Measurements from ENCODE around the gene ADTRP. TPM values are rescaled to one million over a fixed set of nuclear protein-coding genes. Genes with fewer than 3 reads are reported as not detected.

The ADTRP gene
- total RNA-seq, 1 donor from 2014 or later: 0.68 TPM

- no peak for FAIRE-seq
- no peaks in the 10 kb centered on the region for H3K36me3 Mint-ChIP-seq (ENCODE audit: low read depth, unreplicated experiment)
- H3K27ac Mint-ChIP-seq (ENCODE audit: unreplicated experiment): peak overlapping the region; percentile 36
- Histone ChIP-seq H3K27me3 (ENCODE audit: insufficient read depth, low read length) (no peaks in the 10 kb centered on the region), H3K79me2 (ENCODE audit: insufficient read depth, low read length) (no peaks in the 10 kb centered on the region), H3K4me3 (ENCODE audit: insufficient read depth, low read depth, low read length) (no peak overlapping the region), H3K36me3 (ENCODE audit: insufficient read depth, low read length) (no peaks in the 10 kb centered on the region), H3K9ac (ENCODE audit: low read length) (no peak overlapping the region), H3K4me1 (ENCODE audit: insufficient read depth, low read length) (peaks cover 31% of the 10 kb centered on the region), H3K27ac (ENCODE audit: low read depth, low read length) (no peak overlapping the region), H3K9me3 (ENCODE audit: insufficient read depth, low read depth, low read length) (peaks cover 2% of the 10 kb centered on the region), H3K4me2 (ENCODE audit: low read length) (no peak overlapping the region), H2AFZ (ENCODE audit: low read depth, low read length) (no peak overlapping the region), H4K20me1 (ENCODE audit: insufficient read depth, low read length) (no peaks in the 10 kb centered on the region)
- no peaks in the 10 kb centered on the region for H3K27me3 Mint-ChIP-seq (ENCODE audit: low read depth, unreplicated experiment)
- peaks cover 9% of the 10 kb centered on the region for H3K9me3 Mint-ChIP-seq (ENCODE audit: unreplicated experiment)
- no peak for DNase-seq (ENCODE audit: low read depth)
- no peak overlapping the region for H3K4me3 Mint-ChIP-seq (ENCODE audit: unreplicated experiment)
- TF ChIP-seq, protein P1, sequence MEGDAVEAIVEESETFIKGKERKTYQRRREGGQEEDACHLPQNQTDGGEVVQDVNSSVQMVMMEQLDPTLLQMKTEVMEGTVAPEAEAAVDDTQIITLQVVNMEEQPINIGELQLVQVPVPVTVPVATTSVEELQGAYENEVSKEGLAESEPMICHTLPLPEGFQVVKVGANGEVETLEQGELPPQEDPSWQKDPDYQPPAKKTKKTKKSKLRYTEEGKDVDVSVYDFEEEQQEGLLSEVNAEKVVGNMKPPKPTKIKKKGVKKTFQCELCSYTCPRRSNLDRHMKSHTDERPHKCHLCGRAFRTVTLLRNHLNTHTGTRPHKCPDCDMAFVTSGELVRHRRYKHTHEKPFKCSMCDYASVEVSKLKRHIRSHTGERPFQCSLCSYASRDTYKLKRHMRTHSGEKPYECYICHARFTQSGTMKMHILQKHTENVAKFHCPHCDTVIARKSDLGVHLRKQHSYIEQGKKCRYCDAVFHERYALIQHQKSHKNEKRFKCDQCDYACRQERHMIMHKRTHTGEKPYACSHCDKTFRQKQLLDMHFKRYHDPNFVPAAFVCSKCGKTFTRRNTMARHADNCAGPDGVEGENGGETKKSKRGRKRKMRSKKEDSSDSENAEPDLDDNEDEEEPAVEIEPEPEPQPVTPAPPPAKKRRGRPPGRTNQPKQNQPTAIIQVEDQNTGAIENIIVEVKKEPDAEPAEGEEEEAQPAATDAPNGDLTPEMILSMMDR (IDR thresholded peaks at IDR 0.05; ENCODE audit: insufficient read depth, low read depth, low read length): no peak
- no peak for TF ChIP-seq EZH2 (IDR thresholded peaks at IDR 0.05; ENCODE audit: insufficient read depth, low read length)
- peaks cover 43% of the 10 kb centered on the region for H3K4me1 Mint-ChIP-seq (ENCODE audit: low read depth, unreplicated experiment)
Measured at GRCh38 chr6:11761744-11762620, 16.6 kb downstream of the ADTRP start.

DNA sequence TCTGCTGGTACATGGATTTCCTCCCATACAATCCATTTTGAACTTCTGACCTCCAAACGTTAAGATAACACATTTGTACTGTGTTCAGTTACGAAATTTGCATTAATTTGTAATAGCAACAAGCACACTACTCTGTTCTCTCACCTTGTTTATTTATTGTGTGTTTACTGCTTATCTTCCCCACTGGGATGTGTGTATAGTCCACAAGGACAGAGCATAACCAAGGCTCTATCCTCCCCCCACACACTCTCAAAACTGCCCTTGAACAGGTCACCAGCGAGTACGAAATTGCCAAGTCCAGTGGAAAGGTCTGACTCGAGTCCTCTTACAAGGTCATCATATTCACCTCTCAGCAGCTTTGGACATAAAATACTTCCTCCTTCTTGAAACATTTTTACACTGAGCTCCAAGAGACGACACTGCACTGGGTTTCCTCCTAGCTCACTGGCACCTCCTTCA, 18.6 kb downstream of the ADTRP start:
- no peak for TF ChIP-seq EZH2 (IDR thresholded peaks at IDR 0.05; ENCODE audit: insufficient read depth, low read length)
- TF ChIP-seq, protein P1 (IDR thresholded peaks at IDR 0.05; ENCODE audit: insufficient read depth, low read depth, low read length): no peak
- Histone ChIP-seq H3K4me1 (ENCODE audit: insufficient read depth, low read length) (peaks cover 17% of the 10 kb centered on the region), H3K4me2 (ENCODE audit: low read length) (no peak overlapping the region), H3K79me2 (ENCODE audit: insufficient read depth, low read length) (no peaks in the 10 kb centered on the region), H3K27ac (ENCODE audit: low read depth, low read length) (no peak overlapping the region), H3K4me3 (ENCODE audit: insufficient read depth, low read depth, low read length) (no peak overlapping the region), H4K20me1 (ENCODE audit: insufficient read depth, low read length) (no peaks in the 10 kb centered on the region), H3K9ac (ENCODE audit: low read length) (no peak overlapping the region), H3K36me3 (ENCODE audit: insufficient read depth, low read length) (no peaks in the 10 kb centered on the region), H3K9me3 (ENCODE audit: insufficient read depth, low read depth, low read length) (peaks cover 2% of the 10 kb centered on the region), H2AFZ (ENCODE audit: low read depth, low read length) (no peak overlapping the region), H3K27me3 (ENCODE audit: insufficient read depth, low read length) (no peaks in the 10 kb centered on the region)
- H3K27me3 Mint-ChIP-seq (ENCODE audit: low read depth, unreplicated experiment): no peaks in the 10 kb centered on the region
- H3K36me3 Mint-ChIP-seq (ENCODE audit: low read depth, unreplicated experiment): no peaks in the 10 kb centered on the region
- DNase-seq (ENCODE audit: low read depth) (no peak), FAIRE-seq (no peak)
- H3K27ac Mint-ChIP-seq (ENCODE audit: unreplicated experiment): no peak overlapping the region
- peaks cover 28% of the 10 kb centered on the region for H3K4me1 Mint-ChIP-seq (ENCODE audit: low read depth, unreplicated experiment)
- peaks cover 14% of the 10 kb centered on the region for H3K9me3 Mint-ChIP-seq (ENCODE audit: unreplicated experiment)
- H3K4me3 Mint-ChIP-seq (ENCODE audit: unreplicated experiment): no peak overlapping the region

DNA sequence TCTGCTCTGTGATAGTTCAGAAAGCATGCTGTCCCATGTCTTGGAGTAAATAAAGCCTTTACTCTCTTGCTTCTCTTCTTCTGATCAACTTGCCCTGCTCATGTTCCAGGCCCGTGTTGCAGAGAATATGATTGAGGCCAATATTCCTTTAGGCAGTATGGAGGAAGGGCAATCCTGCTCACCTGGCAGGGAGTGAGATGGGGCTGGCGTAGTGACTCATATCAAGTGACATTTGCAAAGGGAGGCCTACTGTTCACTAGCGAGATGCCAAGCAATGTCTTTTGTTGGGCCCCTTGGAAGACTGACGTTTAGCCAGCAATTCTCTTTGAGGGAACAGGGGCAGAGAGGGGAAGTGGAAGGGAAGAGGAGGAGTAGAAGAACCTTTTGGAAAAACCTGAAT, 19.7 kb downstream of the ADTRP start:
- Histone ChIP-seq H3K27me3 (ENCODE audit: insufficient read depth, low read length) (no peaks in the 10 kb centered on the region), H3K4me1 (ENCODE audit: insufficient read depth, low read length) (peaks cover 23% of the 10 kb centered on the region), H3K9me3 (ENCODE audit: insufficient read depth, low read depth, low read length) (peaks cover 2% of the 10 kb centered on the region), H3K79me2 (ENCODE audit: insufficient read depth, low read length) (no peaks in the 10 kb centered on the region), H3K36me3 (ENCODE audit: insufficient read depth, low read length) (no peaks in the 10 kb centered on the region), H3K4me3 (ENCODE audit: insufficient read depth, low read depth, low read length) (no peak overlapping the region), H2AFZ (ENCODE audit: low read depth, low read length) (no peak overlapping the region), H4K20me1 (ENCODE audit: insufficient read depth, low read length) (no peaks in the 10 kb centered on the region), H3K4me2 (ENCODE audit: low read length) (no peak overlapping the region), H3K9ac (ENCODE audit: low read length) (no peak overlapping the region), H3K27ac (ENCODE audit: low read depth, low read length) (no peak overlapping the region)
- H3K4me3 Mint-ChIP-seq (ENCODE audit: unreplicated experiment): no peak overlapping the region
- FAIRE-seq (no peak), DNase-seq (ENCODE audit: low read depth) (no peak)
- H3K27ac Mint-ChIP-seq (ENCODE audit: unreplicated experiment): no peak overlapping the region
- no peaks in the 10 kb centered on the region for H3K36me3 Mint-ChIP-seq (ENCODE audit: low read depth, unreplicated experiment)
- H3K27me3 Mint-ChIP-seq (ENCODE audit: low read depth, unreplicated experiment): no peaks in the 10 kb centered on the region
- peaks cover 14% of the 10 kb centered on the region for H3K9me3 Mint-ChIP-seq (ENCODE audit: unreplicated experiment)
- TF ChIP-seq EZH2 (IDR thresholded peaks at IDR 0.05; ENCODE audit: insufficient read depth, low read length): no peak
- peaks cover 25% of the 10 kb centered on the region for H3K4me1 Mint-ChIP-seq (ENCODE audit: low read depth, unreplicated experiment)

All from astrocyte (in vitro differentiated cells and primary cell).